Measurements from ENCODE around the gene RAP2A. TPM values are rescaled to one million over a fixed set of nuclear protein-coding genes. Genes with fewer than 3 reads are reported as not detected.

The RAP2A gene
- total and polyA plus RNA-seq, 9 of the 15 experiments (the other 6 are each of a cell fraction or from before 2014, with no cell fraction given) = 1.8 to 11.7 (median 5.6) TPM

GRCh38 chr13:97429681-97430081 is 4.3 kb upstream of the RAP2A start:
- ATAC-seq (no peak), FAIRE-seq (no peak), DNase-seq (ENCODE audit: extremely low read depth in 1 of 4, low spot score in 3 of 4) (no peak)
- Histone ChIP-seq H3K9me1 (ENCODE audit: control insufficient read depth, insufficient read depth, low read length) (no peaks in the 10 kb centered on the region), H3K79me2 (ENCODE audit: control insufficient read depth, insufficient read depth, low read length) (peaks cover 3% of the 10 kb centered on the region), H3K4me3 (no peak overlapping the region), H3K4me2 (ENCODE audit: insufficient read depth, low read length) (peak overlapping the region; percentile 25; the same call in 1 of the 2 replicates), H3K9ac (ENCODE audit: insufficient read depth in 1 of 2, low read depth in 2 of 2, low read length in 2 of 2) (0 out of 4 replicates have a peak overlapping the region, but pooled peaks of 1 of the 2 experiments have one; percentile 14), H2AFZ (ENCODE audit: low read depth, low read length) (peak overlapping the region; percentile 70), H3K36me3 (ENCODE audit: control insufficient read depth, insufficient read depth, low read length) (no peaks in the 10 kb centered on the region), H4K20me1 (replicated peaks; ENCODE audit: control insufficient read depth, insufficient read depth, low read length) (no peaks in the 10 kb centered on the region), H3K4me1 (replicated peaks in 1 of 2; ENCODE audit: control insufficient read depth in 2 of 2, insufficient read depth in 2 of 2, low read length in 2 of 2) (peaks cover 4 to 15% of the 10 kb centered on the region in 2 experiments; a peak in 3 of 5 replicates), H3K27me3 (ENCODE audit: control insufficient read depth in 2 of 2, insufficient read depth in 2 of 2, low read length in 2 of 2) (no peaks in the 10 kb centered on the region), H3K27ac (ENCODE audit: extremely low read depth, low read depth, low read length) (no peak overlapping the region), H3K9me3 (replicated peaks; ENCODE audit: control insufficient read depth, insufficient read depth, low read depth, low read length) (no peaks in the 10 kb centered on the region; the same call in 1 of the 2 replicates)
- 22% methylated on average over 6 of the region's 6 CpGs for WGBS (ENCODE audit: insufficient coverage, low coverage, missing lambda C conversion rate)
- in situ Hi-C loops (cut with MboI) = no loop called here
- TF ChIP-seq ZNF589 (CRISPR knock-in tag; IDR thresholded peaks at IDR 0.05; ENCODE audit: low read depth) (0 out of 2 replicates have a peak, but pooled peaks have one; percentile 52), ZNF398 (CRISPR knock-in tag; IDR thresholded peaks at IDR 0.05) (no peak), CEBPG (CRISPR knock-in tag; IDR thresholded peaks at IDR 0.05) (peak; percentile 77), CEBPG (tag; conservative IDR thresholded peaks at IDR 0.05 in 1 of 2, IDR thresholded peaks at IDR 0.05 in 1 of 2) (peak in 1 of 2 experiments; percentile 84; a peak in 2 of 4 replicates), CEBPB (tag; IDR thresholded peaks at IDR 0.05) (peak; percentile 38; the same call in 1 of the 2 replicates), ZNF431 (CRISPR knock-in tag; IDR thresholded peaks at IDR 0.05) (no peak), ATF3 (IDR thresholded peaks at IDR 0.05) (peak; percentile 34; the same call in 1 of the 2 replicates), ATF3 (CRISPR knock-in tag; conservative IDR thresholded peaks at IDR 0.05) (no peak)
- TF ChIP-seq, protein P1, sequence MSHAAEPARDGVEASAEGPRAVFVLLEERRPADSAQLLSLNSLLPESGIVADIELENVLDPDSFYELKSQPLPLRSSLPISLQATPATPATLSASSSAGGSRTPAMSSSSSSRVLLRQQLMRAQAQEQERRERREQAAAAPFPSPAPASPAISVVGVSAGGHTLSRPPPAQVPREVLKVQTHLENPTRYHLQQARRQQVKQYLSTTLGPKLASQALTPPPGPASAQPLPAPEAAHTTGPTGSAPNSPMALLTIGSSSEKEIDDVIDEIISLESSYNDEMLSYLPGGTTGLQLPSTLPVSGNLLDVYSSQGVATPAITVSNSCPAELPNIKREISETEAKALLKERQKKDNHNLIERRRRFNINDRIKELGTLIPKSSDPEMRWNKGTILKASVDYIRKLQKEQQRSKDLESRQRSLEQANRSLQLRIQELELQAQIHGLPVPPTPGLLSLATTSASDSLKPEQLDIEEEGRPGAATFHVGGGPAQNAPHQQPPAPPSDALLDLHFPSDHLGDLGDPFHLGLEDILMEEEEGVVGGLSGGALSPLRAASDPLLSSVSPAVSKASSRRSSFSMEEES (CRISPR knock-in tag; IDR thresholded peaks at IDR 0.05) = peak; percentile 50
- BruUV-seq (replicated peaks) = no TSS peak
- ChIA-PET POLR2A (no interaction called here), CTCF (ENCODE audit: low intra/inter-chr PET ratio) (no interaction called here)
- intact Hi-C loops (cut with micrococcal nuclease) = loop anchor here (10.0 kb wide), 2 partner anchors 205 to 1755 kb away; partner anchors contain the start of genes DNAJC3 and MBNL2
